B cell (primary cell): ENCODE measurements around the gene TPO.

Experiments used
- CTCF ChIP-seq: fragments of 200-600 bp; IDR thresholded peaks from one replicate; pipeline ENCODE4 v1.8.0; 2022; ENCODE audit warnings: antibody characterized with exemption, mild to moderate bottlenecking
- EZH2 ChIP-seq: IDR thresholded peaks from 2 replicates; pipeline ENCODE4 v1.6.1; 2012; ENCODE audit warnings: borderline replicate concordance, low read depth, mild to moderate bottlenecking, moderate library complexity, low read length; ENCODE audit not compliant: insufficient read depth, poor library complexity, severe bottlenecking

- no peak for TF ChIP-seq CTCF
- TF ChIP-seq EZH2 = no peak
Observed at GRCh38 chr2:1542971-1543370, 129.7 kb downstream of the TPO start.
